ENCODE measurements around the gene SRGAP1. TPM values are rescaled to one million over a fixed set of nuclear protein-coding genes. Genes with fewer than 3 reads are reported as not detected.

SRGAP1 gene
- total and polyA plus RNA-seq, 9 of the 15 experiments (the other 6 are each of a cell fraction or from before 2014, with no cell fraction given): 0.01 to 0.13 (median 0.04) TPM; not detected in 3

- no peak overlapping the region for H3K4me3 ChIP-seq
- H3K4me2 ChIP-seq (ENCODE audit: insufficient read depth, low read length): no peak overlapping the region
- no peaks in the 10 kb centered on the region for H3K9me3 ChIP-seq (replicated peaks; ENCODE audit: control insufficient read depth, insufficient read depth, low read depth, low read length)
- FAIRE-seq (no peak), DNase-seq (ENCODE audit: extremely low read depth in 1 of 4, low spot score in 3 of 4) (no peak), ATAC-seq (no peak)
- TF ChIP-seq, protein P1, sequence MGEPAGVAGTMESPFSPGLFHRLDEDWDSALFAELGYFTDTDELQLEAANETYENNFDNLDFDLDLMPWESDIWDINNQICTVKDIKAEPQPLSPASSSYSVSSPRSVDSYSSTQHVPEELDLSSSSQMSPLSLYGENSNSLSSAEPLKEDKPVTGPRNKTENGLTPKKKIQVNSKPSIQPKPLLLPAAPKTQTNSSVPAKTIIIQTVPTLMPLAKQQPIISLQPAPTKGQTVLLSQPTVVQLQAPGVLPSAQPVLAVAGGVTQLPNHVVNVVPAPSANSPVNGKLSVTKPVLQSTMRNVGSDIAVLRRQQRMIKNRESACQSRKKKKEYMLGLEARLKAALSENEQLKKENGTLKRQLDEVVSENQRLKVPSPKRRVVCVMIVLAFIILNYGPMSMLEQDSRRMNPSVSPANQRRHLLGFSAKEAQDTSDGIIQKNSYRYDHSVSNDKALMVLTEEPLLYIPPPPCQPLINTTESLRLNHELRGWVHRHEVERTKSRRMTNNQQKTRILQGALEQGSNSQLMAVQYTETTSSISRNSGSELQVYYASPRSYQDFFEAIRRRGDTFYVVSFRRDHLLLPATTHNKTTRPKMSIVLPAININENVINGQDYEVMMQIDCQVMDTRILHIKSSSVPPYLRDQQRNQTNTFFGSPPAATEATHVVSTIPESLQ (CRISPR knock-in tag; IDR thresholded peaks at IDR 0.05): no peak
- TF ChIP-seq ZNF436 (CRISPR knock-in tag; IDR thresholded peaks at IDR 0.05) (no peak), TSHZ1 (CRISPR knock-in tag; IDR thresholded peaks at IDR 0.05) (no peak), TAF7 (tag; IDR thresholded peaks at IDR 0.05) (no peak), POLR3A (IDR thresholded peaks at IDR 0.05; ENCODE audit: borderline replicate concordance, extremely low read depth, insufficient read depth, insufficient read length) (no peak), ZNF707 (CRISPR knock-in tag; conservative IDR thresholded peaks at IDR 0.05) (no peak), SREBF1 (IDR thresholded peaks at IDR 0.05; ENCODE audit: borderline replicate concordance, low read depth, low read length) (no peak), LEF1 (IDR thresholded peaks at IDR 0.05) (no peak), HDAC6 (IDR thresholded peaks at IDR 0.05; ENCODE audit: low read depth, low read length) (no peak), ZNF253 (CRISPR knock-in tag; conservative IDR thresholded peaks at IDR 0.05) (no peak), HNRNPK (IDR thresholded peaks at IDR 0.05; ENCODE audit: low read depth, low read length, poor library complexity, severe bottlenecking) (no peak), HDAC2 (IDR thresholded peaks at IDR 0.05) (no peak)
- TF ChIP-seq, protein P2, sequence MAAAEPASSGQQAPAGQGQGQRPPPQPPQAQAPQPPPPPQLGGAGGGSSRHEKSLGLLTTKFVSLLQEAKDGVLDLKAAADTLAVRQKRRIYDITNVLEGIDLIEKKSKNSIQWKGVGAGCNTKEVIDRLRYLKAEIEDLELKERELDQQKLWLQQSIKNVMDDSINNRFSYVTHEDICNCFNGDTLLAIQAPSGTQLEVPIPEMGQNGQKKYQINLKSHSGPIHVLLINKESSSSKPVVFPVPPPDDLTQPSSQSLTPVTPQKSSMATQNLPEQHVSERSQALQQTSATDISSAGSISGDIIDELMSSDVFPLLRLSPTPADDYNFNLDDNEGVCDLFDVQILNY (CRISPR knock-in tag; IDR thresholded peaks at IDR 0.05): no peak
- TF ChIP-seq, protein P3, sequence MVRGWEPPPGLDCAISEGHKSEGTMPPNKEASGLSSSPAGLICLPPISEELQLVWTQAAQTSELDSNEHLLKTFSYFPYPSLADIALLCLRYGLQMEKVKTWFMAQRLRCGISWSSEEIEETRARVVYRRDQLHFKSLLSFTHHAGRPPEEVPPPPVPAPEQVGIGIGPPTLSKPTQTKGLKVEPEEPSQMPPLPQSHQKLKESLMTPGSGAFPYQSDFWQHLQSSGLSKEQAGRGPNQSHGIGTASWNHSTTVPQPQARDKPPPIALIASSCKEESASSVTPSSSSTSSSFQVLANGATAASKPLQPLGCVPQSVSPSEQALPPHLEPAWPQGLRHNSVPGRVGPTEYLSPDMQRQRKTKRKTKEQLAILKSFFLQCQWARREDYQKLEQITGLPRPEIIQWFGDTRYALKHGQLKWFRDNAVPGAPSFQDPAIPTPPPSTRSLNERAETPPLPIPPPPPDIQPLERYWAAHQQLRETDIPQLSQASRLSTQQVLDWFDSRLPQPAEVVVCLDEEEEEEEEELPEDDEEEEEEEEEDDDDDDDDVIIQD (CRISPR knock-in tag; IDR thresholded peaks at IDR 0.05): no peak
- no peaks in the 10 kb centered on the region for H3K27me3 ChIP-seq (ENCODE audit: control insufficient read depth in 2 of 2, insufficient read depth in 2 of 2, low read length in 2 of 2)
- H3K36me3 ChIP-seq (ENCODE audit: control insufficient read depth, insufficient read depth, low read length): no peaks in the 10 kb centered on the region
- 0% methylated on average over 4 of the region's 4 CpGs for WGBS (ENCODE audit: insufficient coverage, low coverage, missing lambda C conversion rate)
- H3K9ac ChIP-seq (ENCODE audit: insufficient read depth in 1 of 2, low read depth in 2 of 2, low read length in 2 of 2): no peak overlapping the region
- no peaks in the 10 kb centered on the region for H4K20me1 ChIP-seq (replicated peaks; ENCODE audit: control insufficient read depth, insufficient read depth, low read length)
- CTCF ChIA-PET (ENCODE audit: low intra/inter-chr PET ratio): no interaction called here
- no peak overlapping the region for H3K27ac ChIP-seq (ENCODE audit: extremely low read depth, low read depth, low read length)
- no peaks in the 10 kb centered on the region for H3K4me1 ChIP-seq (replicated peaks in 1 of 2; ENCODE audit: control insufficient read depth in 2 of 2, insufficient read depth in 2 of 2, low read length in 2 of 2)
- intact Hi-C loops (cut with micrococcal nuclease) (no loop called here), in situ Hi-C loops (cut with MboI) (no loop called here)
- no peak overlapping the region for H2AFZ ChIP-seq (ENCODE audit: low read depth, low read length)
- no peaks in the 10 kb centered on the region for H3K9me1 ChIP-seq (ENCODE audit: control insufficient read depth, insufficient read depth, low read length)
- H3K79me2 ChIP-seq (ENCODE audit: control insufficient read depth, insufficient read depth, low read length): no peaks in the 10 kb centered on the region
- no TSS peak for BruUV-seq (replicated peaks)
- POLR2A ChIA-PET: interaction anchor here (0.7 to 1.1 kb wide), 2 partner anchors 10 to 709 kb away, joined by 3 read pairs; no protein-coding TSS in a partner anchor
Observed at GRCh38 chr12:64097366-64098105, 253.0 kb downstream of the SRGAP1 start.

All from K562 (cell line).